GM23338 (cell line): ENCODE measurements around the gene RNF175. TPM values are rescaled to one million over a fixed set of nuclear protein-coding genes. Genes with fewer than 3 reads are reported as not detected.

ENCODE experiments used
- ATAC-seq: fragments of 200-7000 bp; cut with Tn5 transposase; 3 replicates; pipeline ENCODE4 v1.9.1; 2020
- DNase-seq: peaks from one replicate; pipeline ENCODE4 v3.0.0-alpha.2; 2015; ENCODE audit warnings: low spot score
- H2AFZ ChIP-seq: fragments of 200-600 bp; sonication (generic); 2 replicates; pipeline ENCODE4 v1.8.0; 2016; ENCODE audit warnings: antibody characterized with exemption, mild to moderate bottlenecking, moderate library complexity
- H3F3A ChIP-seq: fragments of 200-600 bp; sonication (generic); replicated peaks from 2 replicates; pipeline ENCODE4 v1.8.0; 2017; ENCODE audit warnings: antibody characterized with exemption, mixed run types, low read depth
- H3K27ac ChIP-seq: fragments of 200-600 bp; sonication (generic); 2 replicates; pipeline ENCODE4 v1.6.1; 2016; ENCODE audit warnings: low read depth
- H3K27me3 ChIP-seq: fragments of 200-600 bp; sonication (generic); 2 replicates; pipeline ENCODE4 v1.8.0; 2016; ENCODE audit warnings: mild to moderate bottlenecking, mixed run types, moderate library complexity; ENCODE audit not compliant: insufficient read depth
- H3K36me3 ChIP-seq: fragments of 200-600 bp; sonication (generic); 2 replicates; pipeline ENCODE4 v1.8.0; 2016; ENCODE audit warnings: mild to moderate bottlenecking; ENCODE audit not compliant: insufficient read depth
- H3K4me1 ChIP-seq: fragments of 200-600 bp; sonication (generic); 2 replicates; pipeline ENCODE4 v1.8.0; 2016; ENCODE audit warnings: mild to moderate bottlenecking, moderate library complexity; ENCODE audit not compliant: insufficient read depth
- H3K4me2 ChIP-seq: fragments of 200-600 bp; sonication (generic); 2 replicates; pipeline ENCODE4 v1.7.1; 2017; ENCODE audit warnings: mixed run types
- H3K4me3 ChIP-seq: fragments of 200-600 bp; sonication (generic); 2 replicates; pipeline ENCODE4 v1.6.1; 2016; ENCODE audit warnings: mixed run types
- H3K79me2 ChIP-seq: fragments of 200-600 bp; sonication (generic); replicated peaks from 2 replicates; pipeline ENCODE4 v1.8.0; 2017; ENCODE audit warnings: mild to moderate bottlenecking; ENCODE audit not compliant: insufficient read depth
- H3K9me2 ChIP-seq: fragments of 200-600 bp; sonication (generic); 2 replicates; pipeline ENCODE4 v1.8.0; 2017; ENCODE audit not compliant: insufficient read depth
- H4K20me1 ChIP-seq: fragments of 200-600 bp; sonication (generic); replicated peaks from 2 replicates; pipeline ENCODE4 v1.8.0; 2017; ENCODE audit warnings: mild to moderate bottlenecking; ENCODE audit not compliant: insufficient read depth
- H3K27ac Mint-ChIP-seq: 2 replicates; pipeline ENCODE4 v1.8.0; 2020; ENCODE audit warnings: inconsistent platforms, mild to moderate bottlenecking, moderate library complexity, mixed read lengths
- H3K27me3 Mint-ChIP-seq: 3 replicates; pipeline ENCODE4 v1.8.0; 2022; ENCODE audit warnings: low read depth, mild to moderate bottlenecking, moderate library complexity, mixed read lengths, inconsistent platforms; ENCODE audit not compliant: insufficient read depth, poor library complexity
- H3K36me3 Mint-ChIP-seq: 3 replicates; pipeline ENCODE4 v1.8.0; 2021; ENCODE audit warnings: low read depth, mild to moderate bottlenecking, inconsistent platforms, moderate library complexity, mixed read lengths
- H3K4me1 Mint-ChIP-seq: 3 replicates; pipeline ENCODE4 v1.8.0; 2020; ENCODE audit warnings: mild to moderate bottlenecking, inconsistent platforms, mixed read lengths
- H3K4me3 Mint-ChIP-seq: 3 replicates; pipeline ENCODE4 v1.8.0; 2021; ENCODE audit warnings: moderate library complexity, mild to moderate bottlenecking, inconsistent platforms, mixed read lengths
- H3K9me3 Mint-ChIP-seq: 3 replicates; pipeline ENCODE4 v1.8.0; 2020; ENCODE audit warnings: moderate library complexity, mild to moderate bottlenecking, inconsistent platforms, mixed read lengths
- EZH2phosphoT487 ChIP-seq: fragments of 200-600 bp; sonication (generic); IDR thresholded peaks from one replicate; pipeline ENCODE4 v1.8.1; 2018; ENCODE audit warnings: antibody characterized with exemption; ENCODE audit not compliant: unreplicated experiment
- NANOG ChIP-seq: IDR thresholded peaks from 2 replicates; pipeline ENCODE4 v1.6.1; 2016; ENCODE audit warnings: antibody characterized with exemption, borderline replicate concordance
- POLR2AphosphoS5 ChIP-seq: IDR thresholded peaks from 2 replicates; pipeline ENCODE4 v1.6.1; 2016; ENCODE audit warnings: antibody characterized with exemption, low read depth
- STAT1 ChIP-seq: IDR thresholded peaks from one replicate; pipeline ENCODE4 v1.6.1; 2016; ENCODE audit warnings: antibody characterized with exemption; ENCODE audit not compliant: unreplicated experiment
- ZNF114 ChIP-seq: fragments of 250-450 bp; sonication (Bioruptor Pico); IDR thresholded peaks from 2 replicates; pipeline ENCODE4 v1.5.0; 2020; ENCODE audit warnings: mild to moderate bottlenecking, moderate library complexity
- ZNF331 ChIP-seq: fragments of 250-450 bp; sonication (Bioruptor Pico); IDR thresholded peaks from 2 replicates; pipeline ENCODE4 v1.5.0; 2020; ENCODE audit warnings: low read depth, mild to moderate bottlenecking, moderate library complexity
- polyA plus RNA-seq: library from polyadenylated mRNA; unstranded; fragments of >200 nt; fragmentation: Nextera tagmentation; extraction: Ambion mirVana; gene quantifications from 2 replicates; pipeline ENCODE4 v1.2.1, GENCODE V29; 2016
- total RNA-seq: library from RNA; depleted of rRNA; stranded (reverse); fragments of >200 nt; shearing (Covaris generic); gene quantifications from 2 replicates; pipeline ENCODE4 v1.2.3, GENCODE V29; 2014
- TF ChIP-seq, protein P1 (sequence below): fragments of 250-450 bp; sonication (Bioruptor Pico); IDR thresholded peaks from 2 replicates; pipeline ENCODE4 v1.5.0; 2020; ENCODE audit warnings: mild to moderate bottlenecking, moderate library complexity
- TF ChIP-seq, protein P2 (sequence below): IDR thresholded peaks from one replicate; pipeline ENCODE4 v1.6.1; 2018; ENCODE audit warnings: antibody characterized with exemption; ENCODE audit not compliant: unreplicated experiment
- TF ChIP-seq, protein P3 (sequence below), 2 experiments: fragments of 200-600 bp in 1 of 2; sonication (generic) in 1 of 2; conservative IDR thresholded peaks; 2 replicates each; pipeline versions ENCODE4 v1.5.1 to v1.6.1; 2016 to 2017; ENCODE audit warnings: antibody characterized with exemption in 2 of 2, low read depth in 2 of 2, mild to moderate bottlenecking in 2 of 2, moderate library complexity in 1 of 2

Gene RNF175
- total and polyA plus RNA-seq, 2 experiments from 2014 or later, result 4.7 to 4.8 TPM

DNA sequence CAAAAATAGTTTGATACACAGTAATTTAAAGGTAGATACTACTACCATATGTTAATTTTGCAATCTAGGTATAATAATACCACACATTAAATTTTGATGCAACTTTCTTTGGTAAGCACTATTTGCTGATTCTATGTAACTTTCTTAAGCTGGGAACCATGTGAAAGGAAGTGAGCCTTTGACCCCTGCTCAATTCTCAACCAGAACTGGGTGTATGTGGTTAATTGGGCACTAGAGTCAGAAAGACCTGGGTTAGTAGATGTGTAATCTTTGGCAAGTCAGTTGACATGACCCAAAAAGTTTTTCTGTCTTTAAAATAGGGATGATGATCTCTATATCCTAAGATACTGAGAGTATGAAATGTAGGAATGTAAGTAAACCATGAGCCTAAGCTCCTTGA, 53.3 kb downstream of the RNF175 start (continued):
- TF ChIP-seq, protein P1, sequence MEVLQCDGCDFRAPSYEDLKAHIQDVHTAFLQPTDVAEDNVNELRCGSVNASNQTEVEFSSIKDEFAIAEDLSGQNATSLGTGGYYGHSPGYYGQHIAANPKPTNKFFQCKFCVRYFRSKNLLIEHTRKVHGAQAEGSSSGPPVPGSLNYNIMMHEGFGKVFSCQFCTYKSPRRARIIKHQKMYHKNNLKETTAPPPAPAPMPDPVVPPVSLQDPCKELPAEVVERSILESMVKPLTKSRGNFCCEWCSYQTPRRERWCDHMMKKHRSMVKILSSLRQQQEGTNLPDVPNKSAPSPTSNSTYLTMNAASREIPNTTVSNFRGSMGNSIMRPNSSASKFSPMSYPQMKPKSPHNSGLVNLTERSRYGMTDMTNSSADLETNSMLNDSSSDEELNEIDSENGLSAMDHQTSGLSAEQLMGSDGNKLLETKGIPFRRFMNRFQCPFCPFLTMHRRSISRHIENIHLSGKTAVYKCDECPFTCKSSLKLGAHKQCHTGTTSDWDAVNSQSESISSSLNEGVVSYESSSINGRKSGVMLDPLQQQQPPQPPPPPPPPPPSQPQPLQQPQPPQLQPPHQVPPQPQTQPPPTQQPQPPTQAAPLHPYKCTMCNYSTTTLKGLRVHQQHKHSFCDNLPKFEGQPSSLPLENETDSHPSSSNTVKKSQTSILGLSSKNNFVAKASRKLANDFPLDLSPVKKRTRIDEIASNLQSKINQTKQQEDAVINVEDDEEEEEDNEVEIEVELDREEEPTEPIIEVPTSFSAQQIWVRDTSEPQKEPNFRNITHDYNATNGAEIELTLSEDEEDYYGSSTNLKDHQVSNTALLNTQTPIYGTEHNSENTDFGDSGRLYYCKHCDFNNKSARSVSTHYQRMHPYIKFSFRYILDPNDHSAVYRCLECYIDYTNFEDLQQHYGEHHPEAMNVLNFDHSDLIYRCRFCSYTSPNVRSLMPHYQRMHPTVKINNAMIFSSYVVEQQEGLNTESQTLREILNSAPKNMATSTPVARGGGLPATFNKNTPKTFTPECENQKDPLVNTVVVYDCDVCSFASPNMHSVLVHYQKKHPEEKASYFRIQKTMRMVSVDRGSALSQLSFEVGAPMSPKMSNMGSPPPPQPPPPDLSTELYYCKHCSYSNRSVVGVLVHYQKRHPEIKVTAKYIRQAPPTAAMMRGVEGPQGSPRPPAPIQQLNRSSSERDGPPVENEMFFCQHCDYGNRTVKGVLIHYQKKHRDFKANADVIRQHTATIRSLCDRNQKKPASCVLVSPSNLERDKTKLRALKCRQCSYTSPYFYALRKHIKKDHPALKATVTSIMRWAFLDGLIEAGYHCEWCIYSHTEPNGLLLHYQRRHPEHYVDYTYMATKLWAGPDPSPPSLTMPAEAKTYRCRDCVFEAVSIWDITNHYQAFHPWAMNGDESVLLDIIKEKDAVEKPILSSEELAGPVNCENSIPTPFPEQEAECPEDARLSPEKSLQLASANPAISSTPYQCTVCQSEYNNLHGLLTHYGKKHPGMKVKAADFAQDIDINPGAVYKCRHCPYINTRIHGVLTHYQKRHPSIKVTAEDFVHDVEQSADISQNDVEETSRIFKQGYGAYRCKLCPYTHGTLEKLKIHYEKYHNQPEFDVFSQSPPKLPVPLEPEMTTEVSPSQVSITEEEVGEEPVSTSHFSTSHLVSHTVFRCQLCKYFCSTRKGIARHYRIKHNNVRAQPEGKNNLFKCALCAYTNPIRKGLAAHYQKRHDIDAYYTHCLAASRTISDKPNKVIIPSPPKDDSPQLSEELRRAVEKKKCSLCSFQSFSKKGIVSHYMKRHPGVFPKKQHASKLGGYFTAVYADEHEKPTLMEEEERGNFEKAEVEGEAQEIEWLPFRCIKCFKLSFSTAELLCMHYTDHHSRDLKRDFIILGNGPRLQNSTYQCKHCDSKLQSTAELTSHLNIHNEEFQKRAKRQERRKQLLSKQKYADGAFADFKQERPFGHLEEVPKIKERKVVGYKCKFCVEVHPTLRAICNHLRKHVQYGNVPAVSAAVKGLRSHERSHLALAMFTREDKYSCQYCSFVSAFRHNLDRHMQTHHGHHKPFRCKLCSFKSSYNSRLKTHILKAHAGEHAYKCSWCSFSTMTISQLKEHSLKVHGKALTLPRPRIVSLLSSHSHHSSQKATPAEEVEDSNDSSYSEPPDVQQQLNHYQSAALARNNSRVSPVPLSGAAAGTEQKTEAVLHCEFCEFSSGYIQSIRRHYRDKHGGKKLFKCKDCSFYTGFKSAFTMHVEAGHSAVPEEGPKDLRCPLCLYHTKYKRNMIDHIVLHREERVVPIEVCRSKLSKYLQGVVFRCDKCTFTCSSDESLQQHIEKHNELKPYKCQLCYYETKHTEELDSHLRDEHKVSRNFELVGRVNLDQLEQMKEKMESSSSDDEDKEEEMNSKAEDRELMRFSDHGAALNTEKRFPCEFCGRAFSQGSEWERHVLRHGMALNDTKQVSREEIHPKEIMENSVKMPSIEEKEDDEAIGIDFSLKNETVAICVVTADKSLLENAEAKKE (CRISPR knock-in tag), result no peak
- TF ChIP-seq ZNF114, result no peak

DNA sequence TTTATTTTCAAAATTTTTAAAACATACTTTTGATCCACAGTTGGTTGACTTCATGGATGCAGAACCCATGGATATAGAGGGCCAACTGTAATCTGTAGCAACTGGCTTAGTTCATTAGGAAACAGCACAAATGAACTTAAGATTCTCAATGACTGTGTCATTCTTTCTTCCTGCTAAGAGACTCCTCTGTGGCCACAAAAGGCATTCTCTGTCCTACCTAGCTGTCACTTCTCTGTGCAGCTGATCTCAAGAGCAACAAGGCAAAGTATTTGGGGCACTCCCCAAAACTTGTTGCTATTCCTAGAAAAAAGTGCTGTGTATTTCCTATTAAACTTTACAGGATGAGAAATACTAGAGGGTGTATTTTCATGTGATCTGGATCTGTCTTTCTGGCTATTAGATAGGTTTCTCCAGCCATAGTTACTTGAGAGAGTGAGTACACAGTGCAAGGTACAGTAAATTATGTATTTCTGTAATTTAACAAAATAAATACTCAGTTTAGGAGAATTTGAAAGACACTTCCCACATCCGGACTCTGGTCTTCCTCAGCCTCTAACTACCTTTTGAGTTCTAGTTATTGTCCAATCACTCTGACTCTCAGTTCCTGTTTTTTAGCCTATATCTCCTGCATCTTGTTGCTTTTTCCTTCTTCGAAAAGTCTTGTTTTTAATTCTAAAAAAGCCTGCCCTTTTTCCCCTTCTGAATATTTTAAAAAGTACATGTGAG, 53.9 kb downstream of the RNF175 start:
- Mint-ChIP-seq H3K4me1 (no peaks in the 10 kb centered on the region), H3K27me3 (peaks cover 2% of the 10 kb centered on the region), H3K4me3 (no peak overlapping the region), H3K27ac (no peak overlapping the region), H3K9me3 (no peaks in the 10 kb centered on the region), H3K36me3 (no peaks in the 10 kb centered on the region)
- Histone ChIP-seq H3K4me1 (no peaks in the 10 kb centered on the region), H2AFZ (no peak overlapping the region), H3K79me2 (no peaks in the 10 kb centered on the region), H3F3A (no peaks in the 10 kb centered on the region), H3K27me3 (no peaks in the 10 kb centered on the region), H3K4me3 (no peak overlapping the region), H4K20me1 (no peaks in the 10 kb centered on the region), H3K36me3 (no peaks in the 10 kb centered on the region), H3K9me2 (no peaks in the 10 kb centered on the region), H3K27ac (no peak overlapping the region), H3K4me2 (no peak overlapping the region)
- DNase-seq (no peak), ATAC-seq (no peak)
- TF ChIP-seq, protein P2, sequence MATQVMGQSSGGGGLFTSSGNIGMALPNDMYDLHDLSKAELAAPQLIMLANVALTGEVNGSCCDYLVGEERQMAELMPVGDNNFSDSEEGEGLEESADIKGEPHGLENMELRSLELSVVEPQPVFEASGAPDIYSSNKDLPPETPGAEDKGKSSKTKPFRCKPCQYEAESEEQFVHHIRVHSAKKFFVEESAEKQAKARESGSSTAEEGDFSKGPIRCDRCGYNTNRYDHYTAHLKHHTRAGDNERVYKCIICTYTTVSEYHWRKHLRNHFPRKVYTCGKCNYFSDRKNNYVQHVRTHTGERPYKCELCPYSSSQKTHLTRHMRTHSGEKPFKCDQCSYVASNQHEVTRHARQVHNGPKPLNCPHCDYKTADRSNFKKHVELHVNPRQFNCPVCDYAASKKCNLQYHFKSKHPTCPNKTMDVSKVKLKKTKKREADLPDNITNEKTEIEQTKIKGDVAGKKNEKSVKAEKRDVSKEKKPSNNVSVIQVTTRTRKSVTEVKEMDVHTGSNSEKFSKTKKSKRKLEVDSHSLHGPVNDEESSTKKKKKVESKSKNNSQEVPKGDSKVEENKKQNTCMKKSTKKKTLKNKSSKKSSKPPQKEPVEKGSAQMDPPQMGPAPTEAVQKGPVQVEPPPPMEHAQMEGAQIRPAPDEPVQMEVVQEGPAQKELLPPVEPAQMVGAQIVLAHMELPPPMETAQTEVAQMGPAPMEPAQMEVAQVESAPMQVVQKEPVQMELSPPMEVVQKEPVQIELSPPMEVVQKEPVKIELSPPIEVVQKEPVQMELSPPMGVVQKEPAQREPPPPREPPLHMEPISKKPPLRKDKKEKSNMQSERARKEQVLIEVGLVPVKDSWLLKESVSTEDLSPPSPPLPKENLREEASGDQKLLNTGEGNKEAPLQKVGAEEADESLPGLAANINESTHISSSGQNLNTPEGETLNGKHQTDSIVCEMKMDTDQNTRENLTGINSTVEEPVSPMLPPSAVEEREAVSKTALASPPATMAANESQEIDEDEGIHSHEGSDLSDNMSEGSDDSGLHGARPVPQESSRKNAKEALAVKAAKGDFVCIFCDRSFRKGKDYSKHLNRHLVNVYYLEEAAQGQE, result no peak
- TF ChIP-seq, protein P3, sequence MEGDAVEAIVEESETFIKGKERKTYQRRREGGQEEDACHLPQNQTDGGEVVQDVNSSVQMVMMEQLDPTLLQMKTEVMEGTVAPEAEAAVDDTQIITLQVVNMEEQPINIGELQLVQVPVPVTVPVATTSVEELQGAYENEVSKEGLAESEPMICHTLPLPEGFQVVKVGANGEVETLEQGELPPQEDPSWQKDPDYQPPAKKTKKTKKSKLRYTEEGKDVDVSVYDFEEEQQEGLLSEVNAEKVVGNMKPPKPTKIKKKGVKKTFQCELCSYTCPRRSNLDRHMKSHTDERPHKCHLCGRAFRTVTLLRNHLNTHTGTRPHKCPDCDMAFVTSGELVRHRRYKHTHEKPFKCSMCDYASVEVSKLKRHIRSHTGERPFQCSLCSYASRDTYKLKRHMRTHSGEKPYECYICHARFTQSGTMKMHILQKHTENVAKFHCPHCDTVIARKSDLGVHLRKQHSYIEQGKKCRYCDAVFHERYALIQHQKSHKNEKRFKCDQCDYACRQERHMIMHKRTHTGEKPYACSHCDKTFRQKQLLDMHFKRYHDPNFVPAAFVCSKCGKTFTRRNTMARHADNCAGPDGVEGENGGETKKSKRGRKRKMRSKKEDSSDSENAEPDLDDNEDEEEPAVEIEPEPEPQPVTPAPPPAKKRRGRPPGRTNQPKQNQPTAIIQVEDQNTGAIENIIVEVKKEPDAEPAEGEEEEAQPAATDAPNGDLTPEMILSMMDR (conservative IDR thresholded peaks at IDR 0.05; ENCODE audit: low read depth in 2 of 2), result no peak
- TF ChIP-seq ZNF331 (CRISPR knock-in tag) (no peak), EZH2phosphoT487 (no peak), ZNF114 (no peak), POLR2AphosphoS5 (no peak), STAT1 (no peak), NANOG (no peak)
